Stimulated activated naive CD4-positive, alpha-beta T cell (primary cell): ENCODE data around the gene SIDT2.
"Not testable (repeated sequence)": the region's sequence is repeated elsewhere in the genome, so short reads cannot be mapped to it uniquely, and the experiment has no call there.

ENCODE experiments used
- DNase-seq, 6 experiments: peaks; one replicate each; lab custom pipeline; 2025; lab: John Stamatoyannopoulos, UW

SIDT2 gene

DNA sequence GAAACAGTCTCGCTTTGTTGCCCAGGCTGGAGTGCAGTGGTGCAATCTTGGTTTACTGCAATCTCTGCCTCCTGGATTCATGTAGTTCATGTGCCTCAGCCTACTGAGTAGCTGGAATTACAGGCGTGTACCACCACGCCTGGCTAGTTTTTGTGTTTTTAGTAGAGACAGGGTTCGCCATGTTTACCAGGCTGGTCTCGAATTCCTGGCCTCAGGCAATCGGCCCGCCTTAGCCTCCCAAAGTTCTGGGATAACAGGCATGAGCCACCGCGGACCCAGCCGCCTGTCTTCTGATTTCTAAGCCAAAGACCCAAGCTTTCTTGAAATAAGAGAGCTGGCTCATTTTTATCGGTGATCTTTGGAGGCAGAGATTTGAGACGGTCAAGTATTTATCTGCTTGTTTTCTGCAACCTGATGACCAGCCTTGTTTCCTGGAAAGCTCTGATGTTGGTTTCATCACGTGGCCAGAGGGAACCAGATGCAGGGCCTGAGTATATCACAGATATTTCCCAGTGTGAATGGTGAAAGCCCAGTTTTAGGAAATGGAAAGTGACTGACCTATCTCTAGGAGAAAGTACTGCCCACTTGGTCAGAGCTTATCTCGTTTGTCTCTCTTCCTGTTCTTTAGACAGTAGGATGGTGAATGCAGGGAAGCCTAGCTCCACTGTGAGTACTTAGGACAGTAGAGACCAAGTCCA lies 5.7 kb upstream of the SIDT2 start:
- DNase-seq, result no peak

GRCh38 chr11:117175104-117175503 lies 3.4 kb upstream of the SIDT2 start:
- DNase-seq, result no peak

GRCh38 chr11:117175781-117176180 lies 2.8 kb upstream of the SIDT2 start:
- DNase-seq, result no peak

GRCh38 chr11:117176186-117176585 lies 2.4 kb upstream of the SIDT2 start:
- no peak for DNase-seq

GRCh38 chr11:117177534-117178209 lies 871 bp upstream of the SIDT2 start:
- peak in 1 of 6 experiments; percentile 35 for DNase-seq

- peak in 5 of 6 experiments; percentile 11 to 57 (median 40) for DNase-seq
Observed at GRCh38 chr11:117179048-117179999, 781 bp downstream of the SIDT2 start.

DNA sequence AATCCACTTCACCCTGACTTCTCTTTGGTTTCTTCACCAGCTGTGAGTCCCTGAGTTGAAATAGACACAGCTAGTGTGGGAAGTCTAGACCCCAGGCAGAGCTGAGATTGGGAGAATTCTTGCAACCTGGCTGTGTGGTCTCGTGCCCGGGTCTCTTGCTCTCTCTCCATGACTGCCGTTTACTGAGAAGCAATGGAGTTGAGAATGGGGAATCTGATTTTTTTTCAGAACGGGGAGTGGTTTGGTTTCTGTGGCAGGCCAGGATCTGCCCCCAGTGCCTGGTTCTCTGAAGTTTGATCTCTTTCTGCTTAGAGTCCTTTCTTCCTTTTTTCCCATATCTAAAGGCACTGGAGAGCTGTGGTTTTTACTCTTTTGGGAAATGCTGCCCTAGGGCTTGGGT lies 1.5 kb downstream of the SIDT2 start:
- DNase-seq, result peak in 1 of 6 experiments; percentile 38

GRCh38 chr11:117180661-117181585 lies 2.4 kb downstream of the SIDT2 start:
- peak; percentile 12 to 43 (median 28) for DNase-seq

- no peak for DNase-seq
Observed at GRCh38 chr11:117181586-117182550, 3.3 kb downstream of the SIDT2 start.

DNA sequence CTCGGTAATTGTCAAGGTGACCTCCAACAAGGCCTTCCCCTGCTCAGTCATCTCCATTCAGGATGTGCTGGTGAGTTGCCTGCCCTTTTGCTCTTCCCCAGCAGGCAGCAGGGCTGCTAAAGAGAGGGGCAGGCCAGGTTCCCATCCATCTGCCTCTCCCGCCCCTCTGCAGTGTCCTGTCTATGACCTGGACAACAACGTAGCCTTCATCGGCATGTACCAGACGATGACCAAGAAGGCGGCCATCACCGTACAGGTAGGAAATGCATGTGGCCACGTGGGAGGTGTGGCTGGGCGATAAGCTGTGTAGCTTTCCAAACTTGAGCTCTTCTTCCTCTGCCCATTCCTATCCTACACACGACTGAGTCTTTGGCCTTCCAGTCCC lies 4.0 kb downstream of the SIDT2 start:
- DNase-seq, result no peak

DNA sequence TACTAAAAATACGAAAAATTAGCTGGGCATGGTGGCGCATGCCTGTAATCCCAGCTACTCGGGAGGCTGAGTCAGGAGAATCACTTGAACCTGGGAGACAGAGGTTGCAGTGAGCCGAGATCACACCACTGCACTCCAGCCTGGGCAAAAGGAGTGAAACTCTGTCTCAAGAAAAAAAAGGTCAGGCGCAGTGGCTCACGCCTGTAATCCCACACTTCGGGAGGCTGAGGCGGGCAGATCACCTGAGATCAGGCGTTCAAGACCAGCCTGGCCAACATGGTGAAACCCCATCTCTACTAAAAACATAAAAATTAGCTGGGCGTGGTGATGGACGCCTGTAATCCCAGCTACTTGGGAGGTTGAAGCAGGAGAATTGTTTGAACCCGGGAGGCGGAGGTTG lies 4.6 kb downstream of the SIDT2 start:
- DNase-seq, result not testable (repeated sequence)

DNA sequence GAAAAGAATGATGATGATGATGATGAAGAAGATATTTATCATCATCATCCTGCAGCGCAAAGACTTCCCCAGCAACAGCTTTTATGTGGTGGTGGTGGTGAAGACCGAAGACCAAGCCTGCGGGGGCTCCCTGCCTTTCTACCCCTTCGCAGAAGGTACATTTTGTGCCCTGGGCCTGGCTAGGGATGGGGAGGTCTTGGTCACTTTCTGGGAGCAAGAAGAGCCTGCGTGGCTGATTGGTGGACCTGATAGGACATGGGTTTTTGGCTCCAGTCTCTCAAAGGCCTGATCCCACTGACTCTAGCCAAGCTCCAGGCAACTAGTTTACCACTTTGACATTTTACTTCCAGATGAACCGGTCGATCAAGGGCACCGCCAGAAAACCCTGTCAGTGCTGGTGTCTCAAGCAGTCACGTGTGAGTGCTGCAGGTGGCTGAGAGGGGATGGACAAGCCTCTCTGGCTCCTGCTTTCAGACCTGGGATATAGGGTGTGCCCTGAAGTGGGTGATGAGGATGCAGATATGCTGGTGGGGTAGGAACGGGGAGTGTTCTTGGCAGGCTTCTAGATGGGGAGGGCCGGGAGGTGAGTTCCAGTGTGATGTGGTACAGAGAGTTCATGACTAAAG lies 5.3 kb downstream of the SIDT2 start:
- no peak for DNase-seq

DNA sequence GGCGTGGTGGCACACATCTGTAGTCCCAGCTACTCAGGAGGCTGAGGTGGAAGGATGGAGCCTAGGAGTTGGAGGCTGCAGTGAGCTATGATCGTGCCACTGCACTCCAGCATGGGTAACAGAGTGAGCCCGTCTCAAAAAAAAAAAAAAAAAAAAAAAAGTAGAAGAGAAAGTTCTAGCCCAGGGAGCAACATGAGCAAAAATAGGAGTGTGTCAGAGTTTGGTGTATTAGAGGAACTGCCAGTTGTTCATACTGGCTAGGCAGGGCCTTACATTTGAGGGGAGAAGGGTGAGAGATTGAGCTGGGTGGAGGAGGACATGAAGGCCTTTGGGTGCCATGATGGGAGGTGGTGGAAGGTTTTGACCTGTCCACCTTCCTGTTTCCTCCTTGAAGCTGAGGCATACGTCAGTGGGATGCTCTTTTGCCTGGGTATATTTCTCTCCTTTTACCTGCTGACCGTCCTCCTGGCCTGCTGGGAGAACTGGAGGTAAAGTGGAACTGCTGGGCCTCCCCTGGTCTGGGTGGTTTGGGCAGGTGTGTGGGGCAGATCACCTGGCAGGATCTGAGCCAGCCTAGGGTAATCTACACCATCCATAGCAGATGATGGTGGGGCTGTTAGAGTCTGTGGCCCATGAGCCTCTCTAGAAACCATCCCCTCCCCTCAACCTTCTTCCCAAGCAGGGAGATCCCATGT lies 7.3 kb downstream of the SIDT2 start:
- DNase-seq, result no peak

DNA sequence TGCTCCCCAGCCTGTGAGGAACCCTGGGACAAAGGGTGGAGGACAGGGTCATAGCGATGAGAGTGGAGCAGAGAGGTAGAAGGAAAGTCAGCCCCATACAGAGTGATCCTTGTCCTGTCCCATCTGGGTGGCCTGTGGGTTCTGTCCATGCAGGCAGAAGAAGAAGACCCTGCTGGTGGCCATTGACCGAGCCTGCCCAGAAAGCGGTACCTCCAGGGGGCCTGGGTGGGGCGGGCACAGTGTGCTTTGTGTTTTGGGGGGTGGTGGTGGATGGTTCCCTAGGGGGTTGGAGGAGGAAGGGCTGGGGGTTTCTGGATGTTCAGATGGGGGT lies 7.9 kb downstream of the SIDT2 start:
- no peak for DNase-seq

DNA sequence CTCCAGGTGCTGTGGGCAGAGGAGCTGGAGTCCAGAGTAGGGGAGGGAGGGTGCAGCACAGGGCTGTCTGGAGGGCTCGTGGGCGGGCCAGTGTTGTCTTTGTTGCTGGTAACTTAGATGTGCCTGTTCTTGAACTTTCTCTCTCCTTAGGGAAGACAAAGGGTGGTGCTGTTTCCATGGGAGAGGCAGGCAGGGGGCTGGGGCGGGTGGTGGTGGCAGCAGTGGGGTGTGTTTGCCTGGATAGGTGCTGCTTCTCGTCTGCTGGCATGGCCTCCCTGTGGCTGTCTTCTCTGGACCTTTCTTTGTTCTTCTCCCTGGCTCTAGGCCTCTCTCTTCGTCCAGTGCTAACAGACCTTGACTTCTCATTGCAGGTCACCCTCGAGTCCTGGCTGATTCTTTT lies 8.5 kb downstream of the SIDT2 start:
- no peak for DNase-seq

DNA sequence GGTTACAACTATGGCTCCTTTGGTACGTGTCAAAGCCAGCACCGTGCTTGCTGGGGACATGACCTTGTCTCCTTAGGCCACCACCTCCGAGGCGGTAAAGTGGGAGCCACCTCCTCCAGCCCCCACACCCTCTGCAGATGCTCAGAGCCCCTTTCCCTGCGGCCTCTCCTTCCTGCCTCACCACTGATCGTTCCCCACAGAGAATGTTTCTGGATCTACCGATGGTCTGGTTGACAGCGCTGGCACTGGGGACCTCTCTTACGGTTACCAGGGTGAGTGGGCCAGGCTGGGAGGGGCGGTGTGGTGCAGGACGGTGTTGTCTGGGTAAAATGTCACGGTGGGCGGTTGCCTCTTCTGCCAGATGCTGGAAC lies 8.9 kb downstream of the SIDT2 start:
- no peak for DNase-seq

- no peak for DNase-seq
Observed at GRCh38 chr11:117187799-117188481, 9.4 kb downstream of the SIDT2 start.

GRCh38 chr11:117188620-117189081 lies 10.1 kb downstream of the SIDT2 start:
- no peak for DNase-seq
